ENCODE results near the gene PNPLA3.

The PNPLA3 gene

DNA sequence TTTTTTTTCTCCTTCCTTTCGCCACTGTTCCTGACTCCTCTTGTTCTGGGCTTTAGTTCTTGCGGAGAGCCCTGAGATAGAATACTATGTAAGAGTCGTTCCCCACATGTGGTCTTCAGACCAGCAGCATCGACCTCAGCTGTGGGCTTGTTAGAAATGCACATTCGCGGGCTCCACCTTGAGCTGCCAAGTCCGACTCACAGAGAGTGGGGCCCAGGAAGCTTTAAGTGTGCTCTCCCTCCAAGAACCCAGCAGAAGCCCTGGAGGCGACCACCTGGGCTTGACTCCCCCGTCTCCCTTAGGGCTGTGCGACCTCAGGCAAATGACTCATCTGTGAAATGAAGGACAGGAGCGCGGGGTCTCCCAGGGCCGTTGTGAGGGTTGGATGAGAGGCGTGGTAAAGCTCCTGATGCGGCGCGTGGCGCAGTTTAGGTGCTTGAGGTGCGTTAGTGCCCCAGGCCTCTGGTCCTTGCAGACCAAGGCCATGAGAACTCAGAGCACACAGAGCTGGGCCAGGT lies 50.5 kb downstream of the PNPLA3 start:
- H3K9ac ChIP-seq (ENCODE audit: low read depth, low read length, poor library complexity, severe bottlenecking): no peak overlapping the region
- H3K79me2 ChIP-seq (ENCODE audit: insufficient read depth, low read length): no peaks in the 10 kb centered on the region
- H3K4me2 ChIP-seq (ENCODE audit: low read depth, low read length, poor library complexity, severe bottlenecking): no peak overlapping the region
- H3K9me2 ChIP-seq (replicated peaks; ENCODE audit: low read depth, low read length): no peaks in the 10 kb centered on the region
- peaks cover 90% of the 10 kb centered on the region; the same call in 1 of the 2 replicates for H3K36me3 ChIP-seq (ENCODE audit: insufficient read depth, low read length)
- no peak overlapping the region for H2AFZ ChIP-seq (ENCODE audit: low read length)
- H3F3A ChIP-seq (ENCODE audit: low read depth): no peaks in the 10 kb centered on the region
- H4K20me1 ChIP-seq (ENCODE audit: insufficient read depth, low read length, poor library complexity, severe bottlenecking): no peaks in the 10 kb centered on the region
- no peak overlapping the region for H3K4me3 ChIP-seq (ENCODE audit: low read length, poor library complexity, severe bottlenecking)
- H3K4me1 ChIP-seq (ENCODE audit: insufficient read depth, low read length, poor library complexity, severe bottlenecking): no peaks in the 10 kb centered on the region
- no peaks in the 10 kb centered on the region for H3K27me3 ChIP-seq (ENCODE audit: insufficient read depth, low read length, poor library complexity, severe bottlenecking)
- no peak for TF ChIP-seq EZH2phosphoT487 (IDR thresholded peaks at IDR 0.05; ENCODE audit: borderline replicate concordance)
- TF ChIP-seq, protein P1, sequence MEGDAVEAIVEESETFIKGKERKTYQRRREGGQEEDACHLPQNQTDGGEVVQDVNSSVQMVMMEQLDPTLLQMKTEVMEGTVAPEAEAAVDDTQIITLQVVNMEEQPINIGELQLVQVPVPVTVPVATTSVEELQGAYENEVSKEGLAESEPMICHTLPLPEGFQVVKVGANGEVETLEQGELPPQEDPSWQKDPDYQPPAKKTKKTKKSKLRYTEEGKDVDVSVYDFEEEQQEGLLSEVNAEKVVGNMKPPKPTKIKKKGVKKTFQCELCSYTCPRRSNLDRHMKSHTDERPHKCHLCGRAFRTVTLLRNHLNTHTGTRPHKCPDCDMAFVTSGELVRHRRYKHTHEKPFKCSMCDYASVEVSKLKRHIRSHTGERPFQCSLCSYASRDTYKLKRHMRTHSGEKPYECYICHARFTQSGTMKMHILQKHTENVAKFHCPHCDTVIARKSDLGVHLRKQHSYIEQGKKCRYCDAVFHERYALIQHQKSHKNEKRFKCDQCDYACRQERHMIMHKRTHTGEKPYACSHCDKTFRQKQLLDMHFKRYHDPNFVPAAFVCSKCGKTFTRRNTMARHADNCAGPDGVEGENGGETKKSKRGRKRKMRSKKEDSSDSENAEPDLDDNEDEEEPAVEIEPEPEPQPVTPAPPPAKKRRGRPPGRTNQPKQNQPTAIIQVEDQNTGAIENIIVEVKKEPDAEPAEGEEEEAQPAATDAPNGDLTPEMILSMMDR (conservative IDR thresholded peaks at IDR 0.05; ENCODE audit: low read length): no peak
- H3K9me3 ChIP-seq (ENCODE audit: insufficient read depth, low read depth, low read length): no peaks in the 10 kb centered on the region

DNA sequence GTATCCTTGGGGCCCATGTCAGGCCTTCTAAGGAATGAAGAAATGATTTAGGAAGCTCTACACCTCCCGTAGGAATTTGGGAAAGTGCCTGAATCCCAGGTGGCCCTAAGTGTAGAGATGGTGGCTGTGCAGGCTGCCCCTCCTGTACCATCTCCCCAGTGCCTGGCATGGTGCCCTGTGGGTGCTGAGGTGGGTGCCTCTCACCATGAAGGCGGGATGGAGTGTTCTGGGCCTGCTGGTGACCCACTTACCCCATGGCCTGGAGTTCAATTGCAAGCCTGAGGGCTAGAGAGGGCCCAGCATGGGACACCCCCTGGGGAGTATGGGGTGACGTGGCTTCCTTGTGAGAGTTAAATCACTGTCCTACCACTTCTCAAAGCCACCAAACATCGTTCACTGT lies 51.4 kb downstream of the PNPLA3 start:
- no peak overlapping the region for H3K4me3 ChIP-seq (ENCODE audit: low read length, poor library complexity, severe bottlenecking)
- H3K4me1 ChIP-seq (ENCODE audit: insufficient read depth, low read length, poor library complexity, severe bottlenecking): no peaks in the 10 kb centered on the region
- no peaks in the 10 kb centered on the region for H4K20me1 ChIP-seq (ENCODE audit: insufficient read depth, low read length, poor library complexity, severe bottlenecking)
- no peak overlapping the region for H3K4me2 ChIP-seq (ENCODE audit: low read depth, low read length, poor library complexity, severe bottlenecking)
- no peaks in the 10 kb centered on the region for H3K9me2 ChIP-seq (replicated peaks; ENCODE audit: low read depth, low read length)
- no peaks in the 10 kb centered on the region for H3K79me2 ChIP-seq (ENCODE audit: insufficient read depth, low read length)
- peaks cover 91% of the 10 kb centered on the region; the same call in 1 of the 2 replicates for H3K36me3 ChIP-seq (ENCODE audit: insufficient read depth, low read length)
- H2AFZ ChIP-seq (ENCODE audit: low read length): no peak overlapping the region
- no peaks in the 10 kb centered on the region for H3K27me3 ChIP-seq (ENCODE audit: insufficient read depth, low read length, poor library complexity, severe bottlenecking)
- H3K9ac ChIP-seq (ENCODE audit: low read depth, low read length, poor library complexity, severe bottlenecking): no peak overlapping the region
- TF ChIP-seq, protein P1 (conservative IDR thresholded peaks at IDR 0.05; ENCODE audit: low read length): no peak
- no peak for TF ChIP-seq EZH2phosphoT487 (IDR thresholded peaks at IDR 0.05; ENCODE audit: borderline replicate concordance)
- H3K9me3 ChIP-seq (ENCODE audit: insufficient read depth, low read depth, low read length): no peaks in the 10 kb centered on the region
- no peaks in the 10 kb centered on the region for H3F3A ChIP-seq (ENCODE audit: low read depth)

DNA sequence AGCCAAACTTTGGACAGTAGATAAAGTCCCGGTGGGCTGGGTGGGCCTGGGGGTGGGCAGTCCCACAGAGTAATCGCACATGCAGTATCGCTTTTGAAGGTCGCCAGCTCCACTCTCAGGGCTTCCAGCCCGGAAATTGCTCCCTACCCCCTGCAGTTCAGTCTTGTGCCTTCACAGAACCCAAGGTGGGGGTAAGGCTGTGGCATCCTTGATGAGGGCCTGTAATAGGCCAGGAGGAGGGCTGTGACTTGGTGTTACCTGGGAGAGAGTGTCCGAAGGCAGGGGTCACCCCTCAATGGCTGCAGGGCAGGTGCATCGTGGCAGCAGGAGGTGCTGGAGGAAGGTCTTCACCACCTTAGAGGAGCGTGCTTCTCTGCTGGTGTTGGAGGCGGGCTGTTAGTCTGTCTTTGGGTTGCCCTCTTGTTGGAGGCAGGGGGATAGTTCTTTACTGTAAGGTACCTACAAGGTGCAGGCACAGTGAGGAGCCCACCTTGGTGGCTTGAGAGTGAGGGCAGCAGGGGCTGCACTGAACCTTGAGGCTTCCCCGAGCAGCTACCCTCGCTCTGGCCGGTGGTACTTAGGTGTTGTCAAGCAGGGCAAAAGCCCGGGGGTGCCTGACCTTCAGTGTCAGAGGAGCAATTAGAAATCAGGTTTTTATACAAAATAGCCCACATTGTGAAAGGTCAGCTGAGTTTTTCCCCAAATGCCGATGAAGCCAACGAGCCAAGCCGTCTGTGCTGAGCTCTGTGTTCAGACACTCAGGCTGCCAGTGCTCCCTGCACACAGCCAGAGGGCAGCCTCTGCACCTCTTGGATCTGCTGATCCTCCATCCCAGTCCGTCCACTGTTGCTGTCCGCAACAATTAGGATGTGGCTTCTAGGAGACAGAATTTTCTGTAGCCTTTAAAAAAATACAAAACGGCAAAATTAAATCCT lies 53.5 kb downstream of the PNPLA3 start:
- no peak overlapping the region for H3K4me2 ChIP-seq (ENCODE audit: low read depth, low read length, poor library complexity, severe bottlenecking)
- H3K27me3 ChIP-seq (ENCODE audit: insufficient read depth, low read length, poor library complexity, severe bottlenecking): no peaks in the 10 kb centered on the region
- TF ChIP-seq, protein P1 (conservative IDR thresholded peaks at IDR 0.05; ENCODE audit: low read length): no peak
- no peak for TF ChIP-seq EZH2phosphoT487 (IDR thresholded peaks at IDR 0.05; ENCODE audit: borderline replicate concordance)
- H3K9me2 ChIP-seq (replicated peaks; ENCODE audit: low read depth, low read length): no peaks in the 10 kb centered on the region
- H3K36me3 ChIP-seq (ENCODE audit: insufficient read depth, low read length): peaks cover 93% of the 10 kb centered on the region; the same call in 1 of the 2 replicates
- no peak overlapping the region for H3K9ac ChIP-seq (ENCODE audit: low read depth, low read length, poor library complexity, severe bottlenecking)
- H3K4me1 ChIP-seq (ENCODE audit: insufficient read depth, low read length, poor library complexity, severe bottlenecking): no peaks in the 10 kb centered on the region
- no peaks in the 10 kb centered on the region for H3K9me3 ChIP-seq (ENCODE audit: insufficient read depth, low read depth, low read length)
- no peaks in the 10 kb centered on the region for H3F3A ChIP-seq (ENCODE audit: low read depth)
- H4K20me1 ChIP-seq (ENCODE audit: insufficient read depth, low read length, poor library complexity, severe bottlenecking): no peaks in the 10 kb centered on the region
- H3K4me3 ChIP-seq (ENCODE audit: low read length, poor library complexity, severe bottlenecking): no peak overlapping the region
- H3K79me2 ChIP-seq (ENCODE audit: insufficient read depth, low read length): no peaks in the 10 kb centered on the region
- no peak overlapping the region for H2AFZ ChIP-seq (ENCODE audit: low read length)

Data from Loucy (cell line).